Left ventricle myocardium inferior (tissue), 1 donor: ENCODE data around the gene SPTLC1. TPM values are rescaled to one million over a fixed set of nuclear protein-coding genes. Genes with fewer than 3 reads are reported as not detected.
"Not testable (repeated sequence)": the region's sequence is repeated elsewhere in the genome, so short reads cannot be mapped to it uniquely, and the experiment has no call there.

Experiments
- DNase-seq: peaks from one replicate; pipeline ENCODE4 v3.0.0-alpha.2; 2020
- H3K27ac ChIP-seq: fragments of 200-600 bp; replicated peaks from 2 replicates; pipeline ENCODE4 v1.8.0; 2021
- H3K27me3 ChIP-seq: fragments of 200-600 bp; 2 replicates; pipeline ENCODE4 v1.8.0; 2021; ENCODE audit warnings: low read depth
- H3K36me3 ChIP-seq: fragments of 200-600 bp; 2 replicates; pipeline ENCODE4 v1.8.0; 2021
- H3K4me1 ChIP-seq: fragments of 200-600 bp; 2 replicates; pipeline ENCODE4 v1.8.0; 2021
- H3K4me3 ChIP-seq: fragments of 200-600 bp; 2 replicates; pipeline ENCODE4 v1.8.0; 2021; ENCODE audit warnings: mild to moderate bottlenecking, moderate library complexity
- H3K9me3 ChIP-seq: fragments of 200-600 bp; replicated peaks from 2 replicates; pipeline ENCODE4 v1.8.0; 2021
- intact Hi-C: fragments of 100-400 bp; cut with micrococcal nuclease; formaldehyde crosslinking; loops from one replicate; pipeline ENCODE4 v1.11.0; 2022
- total RNA-seq: library from RNA; stranded (reverse); fragmentation: NEBNext Ultra II Directional; extraction: Animal tissue kit (Norgen Biotek cat#: 25700); gene quantifications from one replicate; pipeline ENCODE4 v1.2.1, GENCODE V29; 2021
- TF ChIP-seq, protein P1 (sequence below): fragments of 200-600 bp; IDR thresholded peaks from 2 replicates; pipeline ENCODE4 v1.8.0; 2021; ENCODE audit warnings: antibody characterized with exemption, mild to moderate bottlenecking, borderline replicate concordance
- donor health status: DM: no; HTN: yes; CAD: no; lungs with severe emphysema.

Gene SPTLC1
- total RNA-seq, 1 donor from 2014 or later = 21.9 TPM

- TF ChIP-seq, protein P1, sequence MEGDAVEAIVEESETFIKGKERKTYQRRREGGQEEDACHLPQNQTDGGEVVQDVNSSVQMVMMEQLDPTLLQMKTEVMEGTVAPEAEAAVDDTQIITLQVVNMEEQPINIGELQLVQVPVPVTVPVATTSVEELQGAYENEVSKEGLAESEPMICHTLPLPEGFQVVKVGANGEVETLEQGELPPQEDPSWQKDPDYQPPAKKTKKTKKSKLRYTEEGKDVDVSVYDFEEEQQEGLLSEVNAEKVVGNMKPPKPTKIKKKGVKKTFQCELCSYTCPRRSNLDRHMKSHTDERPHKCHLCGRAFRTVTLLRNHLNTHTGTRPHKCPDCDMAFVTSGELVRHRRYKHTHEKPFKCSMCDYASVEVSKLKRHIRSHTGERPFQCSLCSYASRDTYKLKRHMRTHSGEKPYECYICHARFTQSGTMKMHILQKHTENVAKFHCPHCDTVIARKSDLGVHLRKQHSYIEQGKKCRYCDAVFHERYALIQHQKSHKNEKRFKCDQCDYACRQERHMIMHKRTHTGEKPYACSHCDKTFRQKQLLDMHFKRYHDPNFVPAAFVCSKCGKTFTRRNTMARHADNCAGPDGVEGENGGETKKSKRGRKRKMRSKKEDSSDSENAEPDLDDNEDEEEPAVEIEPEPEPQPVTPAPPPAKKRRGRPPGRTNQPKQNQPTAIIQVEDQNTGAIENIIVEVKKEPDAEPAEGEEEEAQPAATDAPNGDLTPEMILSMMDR = no peak
- no peak for DNase-seq
Measured at GRCh38 chr9:92136184-92136858, 21.1 kb upstream of the SPTLC1 start.

GRCh38 chr9:92135576-92135975 is 20.4 kb upstream of the SPTLC1 start:
- Histone ChIP-seq H3K4me3 (no peak overlapping the region), H3K36me3 (no peaks in the 10 kb centered on the region), H3K9me3 (no peaks in the 10 kb centered on the region), H3K27me3 (peaks cover 34% of the 10 kb centered on the region), H3K27ac (no peak overlapping the region), H3K4me1 (peaks cover 6% of the 10 kb centered on the region)
- TF ChIP-seq, protein P1 = no peak
- no peak for DNase-seq
- intact Hi-C loops = loop anchor here (10.0 kb wide), 1 partner anchor 499 kb away; no protein-coding TSS in a partner anchor

More at GRCh38 chr9:92136184-92136858, 21.1 kb upstream of the SPTLC1 start:
- Histone ChIP-seq H3K9me3 (no peaks in the 10 kb centered on the region), H3K27me3 (peaks cover 42% of the 10 kb centered on the region), H3K4me1 (peaks cover 13% of the 10 kb centered on the region), H3K36me3 (no peaks in the 10 kb centered on the region), H3K27ac (no peak overlapping the region), H3K4me3 (no peak overlapping the region)
- intact Hi-C loops = loop anchor here (10.0 kb wide), 1 partner anchor 498 kb away; no protein-coding TSS in a partner anchor

- DNase-seq = peak; percentile 79
- TF ChIP-seq, protein P1 = peak; percentile 91
- intact Hi-C loops = loop anchor here (10.0 kb wide), 1 partner anchor 501 kb away; no protein-coding TSS in a partner anchor
- no peaks in the 10 kb centered on the region for H3K9me3 ChIP-seq
- H3K4me1 ChIP-seq = no peaks in the 10 kb centered on the region
- peaks cover 27% of the 10 kb centered on the region for H3K27me3 ChIP-seq
- no peak overlapping the region for H3K27ac ChIP-seq
- H3K36me3 ChIP-seq = no peaks in the 10 kb centered on the region
- no peak overlapping the region for H3K4me3 ChIP-seq
Measured at GRCh38 chr9:92133949-92134604, 18.9 kb upstream of the SPTLC1 start.

- H3K4me3 ChIP-seq, DNase-seq, H3K27ac ChIP-seq, H3K36me3 ChIP-seq, H3K4me1 ChIP-seq, H3K9me3 ChIP-seq: not testable (repeated sequence)
- H3K27me3 ChIP-seq = peaks cover 27% of the 10 kb centered on the region
- intact Hi-C loops = loop anchor here (10.0 kb wide), 1 partner anchor 502 kb away; no protein-coding TSS in a partner anchor
Measured at GRCh38 chr9:92132913-92133312, 17.7 kb upstream of the SPTLC1 start.

GRCh38 chr9:92132501-92132900 is 17.3 kb upstream of the SPTLC1 start:
- H3K4me3 ChIP-seq = no peak overlapping the region
- H3K27me3 ChIP-seq = peaks cover 27% of the 10 kb centered on the region
- TF ChIP-seq, protein P1 = no peak
- no peaks in the 10 kb centered on the region for H3K36me3 ChIP-seq
- no peaks in the 10 kb centered on the region for H3K9me3 ChIP-seq
- no peak for DNase-seq
- intact Hi-C loops = loop anchor here (10.0 kb wide), 1 partner anchor 502 kb away; no protein-coding TSS in a partner anchor
- no peak overlapping the region for H3K27ac ChIP-seq
- no peaks in the 10 kb centered on the region for H3K4me1 ChIP-seq

- DNase-seq = no peak
- no peak overlapping the region for H3K4me3 ChIP-seq
- no peaks in the 10 kb centered on the region for H3K27me3 ChIP-seq
- peaks cover 10% of the 10 kb centered on the region for H3K9me3 ChIP-seq
- H3K36me3 ChIP-seq = no peaks in the 10 kb centered on the region
- H3K4me1 ChIP-seq = no peaks in the 10 kb centered on the region
- no peak overlapping the region for H3K27ac ChIP-seq
- intact Hi-C loops = no loop called here
- TF ChIP-seq, protein P1 = no peak
Measured at GRCh38 chr9:92122800-92123199, 7.6 kb upstream of the SPTLC1 start.
